CD4-positive, alpha-beta T cell treated with Interferon alpha-2 for 1 hour (primary cell): ENCODE data around the gene CENPU.
"Not testable (repeated sequence)": the region's sequence is repeated elsewhere in the genome, so short reads cannot be mapped to it uniquely, and the experiment has no call there.

Experiments used
- DNase-seq, 2 donors: peaks; one replicate each; pipeline ENCODE4 v3.0.0-alpha.2; 2020 to 2022

CENPU gene

GRCh38 chr4:184750926-184751584, 17.2 kb upstream of the CENPU start:
- DNase-seq = no peak

GRCh38 chr4:184748251-184748652, 14.4 kb upstream of the CENPU start:
- no peak for DNase-seq

GRCh38 chr4:184747034-184747830, 13.3 kb upstream of the CENPU start:
- DNase-seq = no peak

GRCh38 chr4:184745831-184746795, 12.2 kb upstream of the CENPU start:
- peak; percentile 72 to 75 for DNase-seq

GRCh38 chr4:184744236-184744635, 10.3 kb upstream of the CENPU start:
- no peak for DNase-seq

- no peak for DNase-seq
Observed at GRCh38 chr4:184743650-184744049, 9.8 kb upstream of the CENPU start.

- DNase-seq = not testable (repeated sequence)
Observed at GRCh38 chr4:184741651-184742050, 7.8 kb upstream of the CENPU start.

- no peak for DNase-seq
Observed at GRCh38 chr4:184740980-184741391, 7.1 kb upstream of the CENPU start.

GRCh38 chr4:184739575-184739974, 5.7 kb upstream of the CENPU start:
- peak in 1 of 2 donors; percentile 28 for DNase-seq

GRCh38 chr4:184734758-184735157, 862 bp upstream of the CENPU start:
- no peak for DNase-seq

GRCh38 chr4:184732126-184732525, 1.8 kb downstream of the CENPU start:
- DNase-seq = no peak

GRCh38 chr4:184731056-184731455, 2.8 kb downstream of the CENPU start:
- no peak for DNase-seq

- DNase-seq = no peak
Observed at GRCh38 chr4:184729946-184730345, 4.0 kb downstream of the CENPU start.

- no peak for DNase-seq
Observed at GRCh38 chr4:184728858-184729257, 5.0 kb downstream of the CENPU start.

- DNase-seq = no peak
Observed at GRCh38 chr4:184727430-184727829, 6.5 kb downstream of the CENPU start.

- no peak for DNase-seq
Observed at GRCh38 chr4:184722798-184723197, 11.1 kb downstream of the CENPU start.

GRCh38 chr4:184721254-184721653, 12.6 kb downstream of the CENPU start:
- DNase-seq = no peak

GRCh38 chr4:184719407-184719806, 14.5 kb downstream of the CENPU start:
- DNase-seq = no peak

- no peak for DNase-seq
Observed at GRCh38 chr4:184715526-184715925, 18.4 kb downstream of the CENPU start.

GRCh38 chr4:184713887-184714286, 20.0 kb downstream of the CENPU start:
- no peak for DNase-seq

- DNase-seq = no peak
Observed at GRCh38 chr4:184712322-184712721, 21.6 kb downstream of the CENPU start.

- no peak for DNase-seq
Observed at GRCh38 chr4:184706453-184706852, 27.4 kb downstream of the CENPU start.

GRCh38 chr4:184705692-184706091, 28.2 kb downstream of the CENPU start:
- peak in 1 of 2 donors; percentile 39 for DNase-seq
